ENCODE measurements around the gene BAD. TPM values are rescaled to one million over a fixed set of nuclear protein-coding genes. Genes with fewer than 3 reads are reported as not detected.

BAD gene
- total RNA-seq, 1 donor from 2014 or later, result 81.2 TPM

Other genes with a start within 250 kb of the BAD start
- under 0.01 and 1.1 TPM in 2 replicates for gene FLRT1, start 248.7 kb downstream of the BAD start, total RNA-seq
- 13.1 and 16.1 TPM in 2 replicates for gene MACROD1, start 118.6 kb downstream of the BAD start, total RNA-seq
- 116 and 128 TPM in 2 replicates for gene STIP1, start 98.5 kb downstream of the BAD start, total RNA-seq
- gene FERMT3, start 77.9 kb downstream of the BAD start, total RNA-seq, result 9.2 and 13.1 TPM in 2 replicates
- gene TRPT1, start 58.5 kb downstream of the BAD start, total RNA-seq, result 87.0 and 88.8 TPM in 2 replicates
- 54.9 and 70.6 TPM in 2 replicates for gene NUDT22, start 58.4 kb downstream of the BAD start, total RNA-seq
- 8.3 and 30.5 TPM in 2 replicates for gene DNAJC4, start 54.1 kb downstream of the BAD start, total RNA-seq
- 31.3 and 47.3 TPM in 2 replicates for gene VEGFB, start 50.1 kb downstream of the BAD start, total RNA-seq
- gene FKBP2, start 43.6 kb downstream of the BAD start, total RNA-seq, result 71.8 and 82.0 TPM in 2 replicates
- 200 and 229 TPM in 2 replicates for gene PPP1R14B, start 37.7 kb downstream of the BAD start, total RNA-seq
- 37.4 and 38.3 TPM in 2 replicates for gene PLCB3, start 33.1 kb downstream of the BAD start, total RNA-seq
- gene GPR137, start 1.2 kb upstream of the BAD start, total RNA-seq, result 31.2 and 50.1 TPM in 2 replicates
- gene KCNK4, start 6.6 kb upstream of the BAD start, total RNA-seq, result not detected in 2 replicates
- not detected in 2 replicates for gene CATSPERZ, start 15.7 kb upstream of the BAD start, total RNA-seq
- 39.2 and 43.6 TPM in 2 replicates for gene ESRRA, start 20.9 kb upstream of the BAD start, total RNA-seq
- 186 and 201 TPM in 2 replicates for gene TRMT112, start 32.9 kb upstream of the BAD start, total RNA-seq
- 351 and 374 TPM in 2 replicates for gene PRDX5, start 33.5 kb upstream of the BAD start, total RNA-seq
- 2.4 TPM in 1 of 2 replicates, not detected in the other for gene CCDC88B, start 55.5 kb upstream of the BAD start, total RNA-seq
- 42.6 and 61.0 TPM in 2 replicates for gene RPS6KA4, start 74.5 kb upstream of the BAD start, total RNA-seq

Data from cardiac atrium fibroblast (primary cell).